Measurements from ENCODE around the gene FOXI2. TPM values are rescaled to one million over a fixed set of nuclear protein-coding genes. Genes with fewer than 3 reads are reported as not detected.

Gene FOXI2
- total and polyA plus RNA-seq, 2 of the 4 experiments (the other 2 are of a cell fraction) = not detected

DNA sequence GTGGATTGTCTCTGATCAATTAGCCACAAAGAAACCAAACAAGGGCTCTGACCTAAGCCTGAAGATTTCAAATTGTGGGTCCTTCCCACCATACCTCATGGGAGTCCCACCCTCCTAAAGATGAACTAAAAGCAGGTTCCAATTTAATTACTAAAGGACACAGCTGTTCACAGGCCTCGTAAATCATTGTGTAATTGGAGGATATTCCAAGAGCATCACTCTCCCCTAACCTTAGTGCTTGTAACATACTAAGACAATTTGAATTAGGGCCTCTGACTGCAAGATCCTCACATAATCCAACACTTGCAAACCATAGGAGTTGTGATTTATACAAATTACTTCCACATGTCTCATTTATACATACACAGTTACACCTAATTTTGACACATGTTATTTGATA, 44.4 kb downstream of the FOXI2 start:
- Histone ChIP-seq H2BK20ac (ENCODE audit: low read depth, low read length) (no peak overlapping the region), H3K14ac (replicated peaks; ENCODE audit: low read depth, low read length) (no peak overlapping the region), H4K91ac (ENCODE audit: insufficient read depth, low read depth, low read length) (no peak overlapping the region), H2AFZ (replicated peaks; ENCODE audit: low read length, poor library complexity) (no peak overlapping the region), H4K20me1 (ENCODE audit: insufficient read depth, low read length) (no peaks in the 10 kb centered on the region), H4K8ac (ENCODE audit: low read depth in 2 of 2, low read length in 2 of 2) (no peak overlapping the region), H3K27ac (ENCODE audit: insufficient read depth, low read length) (no peak overlapping the region), H2BK120ac (ENCODE audit: low read depth, low read length) (no peak overlapping the region), H3K27me3 (ENCODE audit: control insufficient read depth, insufficient read depth, low read length) (no peaks in the 10 kb centered on the region), H3K9ac (ENCODE audit: low read depth, low read length) (no peak overlapping the region), H4K5ac (ENCODE audit: low read depth, low read length) (no peak overlapping the region), H3K36me3 (ENCODE audit: control insufficient read depth, insufficient read depth, low read length) (no peaks in the 10 kb centered on the region), H2AK5ac (ENCODE audit: low read depth, low read length) (no peak overlapping the region), H2BK15ac (ENCODE audit: low read depth, low read length) (no peak overlapping the region), H3K23ac (ENCODE audit: low read depth, low read length) (no peak overlapping the region), H2AK9ac (replicated peaks; ENCODE audit: low read depth, low read length, poor library complexity) (no peak overlapping the region), H2BK5ac (ENCODE audit: low read depth, low read length, poor library complexity, severe bottlenecking) (no peak overlapping the region), H3K9me1 (ENCODE audit: insufficient read depth, low read length) (no peaks in the 10 kb centered on the region), H3K4me1 (ENCODE audit: control insufficient read depth, insufficient read depth, low read length) (no peaks in the 10 kb centered on the region), H3K4me3 (ENCODE audit: insufficient read depth, low read depth, low read length) (no peak overlapping the region), H3K56ac (ENCODE audit: extremely low read depth, insufficient read depth, low read length) (no peak overlapping the region), H3K18ac (ENCODE audit: low read depth, low read length) (no peak overlapping the region), H3K4me2 (ENCODE audit: low read depth, low read length) (no peak overlapping the region), H3K9me3 (ENCODE audit: control insufficient read depth, insufficient read depth, low read length) (peaks cover 3% of the 10 kb centered on the region; the same call in 1 of the 2 replicates), H3K4ac (ENCODE audit: low read depth, low read length) (no peak overlapping the region), H3K79me1 (ENCODE audit: low read depth in 1 of 2, low read length in 2 of 2) (no peaks in the 10 kb centered on the region)
- dilution Hi-C loops (cut with HindIII; ENCODE audit: low sequenced_read_pairs, unreplicated experiment) = no loop called here
- intact Hi-C loops (cut with micrococcal nuclease) = no loop called here
- WGBS, 2 experiments (ENCODE audit: extremely low coverage in 2 of 2, insufficient read length in 1 of 2) = no CpG with 5 or more reads among the region's 1 CpG
- no peak for TF ChIP-seq POLR2A (IDR thresholded peaks at IDR 0.05; ENCODE audit: low read depth, low read length)
- no peak for TF ChIP-seq MXI1 (IDR thresholded peaks at IDR 0.05; ENCODE audit: borderline replicate concordance, low read depth, low read length)
- TF ChIP-seq RAD21 (IDR thresholded peaks at IDR 0.05; ENCODE audit: low read length) = no peak
- TF ChIP-seq, protein P1, sequence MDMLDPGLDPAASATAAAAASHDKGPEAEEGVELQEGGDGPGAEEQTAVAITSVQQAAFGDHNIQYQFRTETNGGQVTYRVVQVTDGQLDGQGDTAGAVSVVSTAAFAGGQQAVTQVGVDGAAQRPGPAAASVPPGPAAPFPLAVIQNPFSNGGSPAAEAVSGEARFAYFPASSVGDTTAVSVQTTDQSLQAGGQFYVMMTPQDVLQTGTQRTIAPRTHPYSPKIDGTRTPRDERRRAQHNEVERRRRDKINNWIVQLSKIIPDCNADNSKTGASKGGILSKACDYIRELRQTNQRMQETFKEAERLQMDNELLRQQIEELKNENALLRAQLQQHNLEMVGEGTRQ (IDR thresholded peaks at IDR 0.05; ENCODE audit: low read depth, low read length) = no peak
- POLR2A ChIA-PET (ENCODE audit: unreplicated experiment) = no interaction called here
- CTCF ChIA-PET = no interaction called here
- DNase-seq (no peak), ATAC-seq (ENCODE audit: low read depth) (no peak)
- in situ Hi-C loops (cut with MboI; ENCODE audit: low sequenced_read_pairs) = no loop called here
- no TSS peak for BruUV-seq (replicated peaks)
